ENCODE results near the gene CEP290. TPM values are rescaled to one million over a fixed set of nuclear protein-coding genes. Genes with fewer than 3 reads are reported as not detected.

The CEP290 gene
- total and polyA plus RNA-seq, 2 donors (not counting 3 experiments of a cell fraction or from before 2014, with no cell fraction given), result 3.9 to 16.5 TPM

GRCh38 chr12:88127099-88127498, 14.8 kb downstream of the CEP290 start:
- Histone ChIP-seq H3K4me1 (ENCODE audit: control insufficient read depth, extremely low read depth, insufficient read depth, low read length) (no peaks in the 10 kb centered on the region), H3K4me2 (ENCODE audit: insufficient read depth, low read length) (no peak overlapping the region), H3K36me3 (ENCODE audit: control insufficient read depth in 2 of 2, extremely low read depth in 1 of 2, insufficient read depth in 2 of 2, low read length in 2 of 2) (peaks cover 0 to 5% of the 10 kb centered on the region in 2 experiments), H3K9me1 (replicated peaks; ENCODE audit: control insufficient read depth, extremely low read depth, insufficient read depth, low read length) (no peaks in the 10 kb centered on the region), H2AFZ (ENCODE audit: low read depth, low read length) (no peak overlapping the region), H3K9ac (replicated peaks; ENCODE audit: extremely low read depth, insufficient read depth, low read length) (no peak overlapping the region), H3K4me3 (replicated peaks in 1 of 3; ENCODE audit: insufficient read depth in 1 of 3, low read depth in 1 of 3, low read length in 3 of 3) (no peak overlapping the region), H3K9me3 (replicated peaks; ENCODE audit: control insufficient read depth, insufficient read depth, low read length) (no peaks in the 10 kb centered on the region), H3K27me3 (ENCODE audit: control insufficient read depth in 2 of 2, insufficient read depth in 2 of 2, low read length in 2 of 2) (no peaks in the 10 kb centered on the region), H4K20me1 (replicated peaks; ENCODE audit: control insufficient read depth, extremely low read depth, insufficient read depth, low read length) (no peaks in the 10 kb centered on the region), H3K27ac (ENCODE audit: insufficient read depth, low read depth, low read length) (no peak overlapping the region), H3K79me2 (ENCODE audit: control insufficient read depth, insufficient read depth, low read length) (no peaks in the 10 kb centered on the region)
- no TSS peak for BruUV-seq (replicated peaks)
- TF ChIP-seq POLR2A (IDR thresholded peaks at IDR 0.05; ENCODE audit: low read depth, low read length) (no peak), POLR2AphosphoS5 (IDR thresholded peaks at IDR 0.05; ENCODE audit: insufficient read depth, low read depth, low read length) (no peak)
- dilution Hi-C loops (cut with MboI; ENCODE audit: extremely low pct_ligation_motif_present, low sequenced_read_pairs), result no loop called here
- intact Hi-C loops (cut with micrococcal nuclease), result no loop called here
- FAIRE-seq (no peak), DNase-seq (ENCODE audit: low read depth, low spot score) (no peak)
- CTCF ChIA-PET, result interaction anchor here (2.1 kb wide), 1 partner anchor 12 kb away, joined by 6 read pairs; no protein-coding TSS in a partner anchor
- POLR2A ChIA-PET, result no interaction called here

GRCh38 chr12:88122666-88123065, 19.2 kb downstream of the CEP290 start:
- H3K4me3 ChIP-seq (replicated peaks in 1 of 3; ENCODE audit: insufficient read depth in 1 of 3, low read depth in 1 of 3, low read length in 3 of 3), result no peak overlapping the region
- dilution Hi-C loops (cut with MboI; ENCODE audit: extremely low pct_ligation_motif_present, low sequenced_read_pairs), result no loop called here
- no peak overlapping the region for H2AFZ ChIP-seq (ENCODE audit: low read depth, low read length)
- no peaks in the 10 kb centered on the region for H3K79me2 ChIP-seq (ENCODE audit: control insufficient read depth, insufficient read depth, low read length)
- H3K9me3 ChIP-seq (replicated peaks; ENCODE audit: control insufficient read depth, insufficient read depth, low read length), result no peaks in the 10 kb centered on the region
- H3K4me1 ChIP-seq (ENCODE audit: control insufficient read depth, extremely low read depth, insufficient read depth, low read length), result no peaks in the 10 kb centered on the region
- intact Hi-C loops (cut with micrococcal nuclease), result no loop called here
- no peak overlapping the region for H3K27ac ChIP-seq (ENCODE audit: insufficient read depth, low read depth, low read length)
- BruUV-seq (replicated peaks), result no TSS peak
- H4K20me1 ChIP-seq (replicated peaks; ENCODE audit: control insufficient read depth, extremely low read depth, insufficient read depth, low read length), result no peaks in the 10 kb centered on the region
- no peaks in the 10 kb centered on the region for H3K27me3 ChIP-seq (ENCODE audit: control insufficient read depth in 2 of 2, insufficient read depth in 2 of 2, low read length in 2 of 2)
- no peaks in the 10 kb centered on the region for H3K9me1 ChIP-seq (replicated peaks; ENCODE audit: control insufficient read depth, extremely low read depth, insufficient read depth, low read length)
- H3K4me2 ChIP-seq (ENCODE audit: insufficient read depth, low read length), result no peak overlapping the region
- TF ChIP-seq POLR2A (IDR thresholded peaks at IDR 0.05; ENCODE audit: low read depth, low read length) (no peak), MYC (IDR thresholded peaks at IDR 0.05; ENCODE audit: low read depth, low read length) (no peak), POLR2AphosphoS5 (IDR thresholded peaks at IDR 0.05; ENCODE audit: insufficient read depth, low read depth, low read length) (no peak), EZH2 (IDR thresholded peaks at IDR 0.05; ENCODE audit: borderline replicate concordance, low read depth, low read length, severe bottlenecking) (no peak), FOS (IDR thresholded peaks at IDR 0.05; ENCODE audit: borderline replicate concordance, insufficient read depth, low read length) (no peak), CTCF (IDR thresholded peaks at IDR 0.05; ENCODE audit: extremely low read depth in 1 of 2, insufficient read depth in 1 of 2, low read depth in 1 of 2, low read length in 2 of 2) (no peak), JUN (IDR thresholded peaks at IDR 0.05; ENCODE audit: borderline replicate concordance, insufficient read depth, insufficient read length, low read depth) (no peak), MAX (IDR thresholded peaks at IDR 0.05; ENCODE audit: insufficient read depth, insufficient read length) (no peak), GATA2 (IDR thresholded peaks at IDR 0.05; ENCODE audit: insufficient read depth, insufficient read length, low read depth, low read length) (no peak)
- FAIRE-seq (no peak), DNase-seq (ENCODE audit: low read depth, low spot score) (no peak)
- ChIA-PET POLR2A (no interaction called here), CTCF (no interaction called here)
- H3K9ac ChIP-seq (replicated peaks; ENCODE audit: extremely low read depth, insufficient read depth, low read length), result no peak overlapping the region
- H3K36me3 ChIP-seq (ENCODE audit: control insufficient read depth in 2 of 2, extremely low read depth in 1 of 2, insufficient read depth in 2 of 2, low read length in 2 of 2), result no peaks in the 10 kb centered on the region

Data from endothelial cell of umbilical vein (primary cell).